ENCODE data around the gene KLK1.

The KLK1 gene

DNA sequence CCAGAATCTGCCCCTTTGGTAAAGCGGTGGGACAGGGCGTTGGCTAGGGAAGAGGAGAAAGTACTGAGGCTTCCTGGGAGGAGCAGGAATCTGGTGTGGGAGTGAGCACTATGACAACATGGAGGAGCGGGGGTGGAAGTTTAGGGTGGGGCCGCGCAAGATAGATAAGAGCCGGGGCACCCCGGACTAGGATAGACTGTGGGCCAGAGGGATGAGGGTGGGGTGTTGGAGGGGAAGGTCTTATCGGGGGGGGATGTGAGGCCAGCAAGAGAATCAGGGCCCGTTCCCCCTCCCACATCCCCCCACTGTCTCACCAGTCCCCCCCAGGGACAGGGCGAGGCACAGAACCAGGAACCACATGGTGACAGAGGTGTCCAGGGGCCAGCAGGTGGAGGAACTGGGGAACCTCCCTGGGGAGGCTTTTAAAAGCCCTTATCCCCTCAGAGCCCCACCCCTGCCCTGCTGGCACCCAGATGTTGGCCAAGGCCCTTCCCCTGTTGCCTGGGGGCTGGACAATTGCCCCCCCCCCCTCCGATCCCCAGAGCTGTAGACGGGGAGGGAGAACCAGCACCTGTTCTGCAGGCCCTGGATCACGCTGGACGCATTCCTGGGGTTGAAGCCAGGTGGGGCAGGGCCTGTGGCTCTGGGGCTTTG lies at the start of gene KLK1:
TSS of gene KLK1 (minus strand) at position 399 of the 654 bp plus-strand sequence. CDS start at position 360, 39 bp downstream.
- no peak within 1 kb of the TSS for H3K27ac Mint-ChIP-seq
- H3K36me3 Mint-ChIP-seq (ENCODE audit: low read depth): no peaks in the 10 kb centered on the region
- H3K9me3 Mint-ChIP-seq: no peaks in the 10 kb centered on the region
- H3K4me3 Mint-ChIP-seq: no peak within 1 kb of the TSS
- DNase-seq: no peak
- peaks cover 65% of the 10 kb centered on the region for H3K27me3 Mint-ChIP-seq
- no peak for ATAC-seq
- H3K4me1 Mint-ChIP-seq: peaks cover 25% of the 10 kb centered on the region

DNA sequence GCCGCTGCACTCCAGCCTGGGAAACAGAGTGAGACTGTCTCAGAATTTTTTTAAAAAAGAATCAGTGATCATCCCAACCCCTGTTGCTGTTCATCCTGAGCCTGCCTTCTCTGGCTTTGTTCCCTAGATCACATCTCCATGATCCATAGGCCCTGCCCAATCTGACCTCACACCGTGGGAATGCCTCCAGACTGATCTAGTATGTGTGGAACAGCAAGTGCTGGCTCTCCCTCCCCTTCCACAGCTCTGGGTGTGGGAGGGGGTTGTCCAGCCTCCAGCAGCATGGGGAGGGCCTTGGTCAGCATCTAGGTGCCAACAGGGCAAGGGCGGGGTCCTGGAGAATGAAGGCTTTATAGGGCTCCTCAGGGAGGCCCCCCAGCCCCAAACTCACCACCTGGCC lies 49.5 kb upstream of the KLK1 start, which contains the start of gene KLK2:
TSS of gene KLK2 (plus strand) at position 384 of the 400 bp plus-strand sequence. CDS start 35 bp downstream, outside the sequence.
- H3K9me3 Mint-ChIP-seq: no peaks in the 10 kb centered on the region
- H3K27me3 Mint-ChIP-seq: peaks cover 32% of the 10 kb centered on the region
- H3K36me3 Mint-ChIP-seq (ENCODE audit: low read depth): no peaks in the 10 kb centered on the region
- H3K4me3 Mint-ChIP-seq: no peak within 1 kb of the TSS
- H3K4me1 Mint-ChIP-seq: no peaks in the 10 kb centered on the region
- H3K27ac Mint-ChIP-seq: no peak within 1 kb of the TSS
- ATAC-seq: no peak
- no peak for DNase-seq

DNA sequence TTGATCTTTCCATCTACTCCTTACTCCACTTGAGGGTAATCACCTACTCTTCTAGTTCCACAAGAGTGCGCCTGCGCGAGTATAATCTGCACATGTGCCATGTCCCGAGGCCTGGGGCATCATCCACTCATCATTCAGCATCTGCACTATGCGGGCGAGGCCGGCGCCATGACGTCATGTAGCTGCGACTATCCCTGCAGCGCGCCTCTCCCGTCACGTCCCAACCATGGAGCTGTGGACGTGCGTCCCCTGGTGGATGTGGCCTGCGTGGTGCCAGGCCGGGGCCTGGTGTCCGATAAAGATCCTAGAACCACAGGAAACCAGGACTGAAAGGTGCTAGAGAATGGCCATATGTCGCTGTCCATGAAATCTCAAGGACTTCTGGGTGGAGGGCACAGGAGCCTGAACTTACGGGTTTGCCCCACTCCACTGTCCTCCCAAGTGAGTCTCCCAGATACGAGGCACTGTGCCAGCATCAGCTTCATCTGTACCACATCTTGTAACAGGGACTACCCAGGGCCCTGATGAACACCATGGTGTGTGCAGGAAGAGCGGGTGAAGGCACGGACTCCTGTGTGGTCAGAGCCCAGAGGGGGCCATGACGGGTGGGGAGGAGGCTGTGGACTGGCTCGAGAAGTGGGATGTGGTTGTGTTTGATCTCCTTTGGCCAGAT lies 47.0 kb upstream of the KLK1 start:
- Mint-ChIP-seq H3K36me3 (ENCODE audit: low read depth) (no peaks in the 10 kb centered on the region), H3K9me3 (no peaks in the 10 kb centered on the region), H3K4me3 (no peak overlapping the region), H3K27ac (no peak overlapping the region), H3K27me3 (peaks cover 39% of the 10 kb centered on the region), H3K4me1 (no peaks in the 10 kb centered on the region)
- peak; percentile 57 for ATAC-seq
- peak; percentile 14 for DNase-seq

DNA sequence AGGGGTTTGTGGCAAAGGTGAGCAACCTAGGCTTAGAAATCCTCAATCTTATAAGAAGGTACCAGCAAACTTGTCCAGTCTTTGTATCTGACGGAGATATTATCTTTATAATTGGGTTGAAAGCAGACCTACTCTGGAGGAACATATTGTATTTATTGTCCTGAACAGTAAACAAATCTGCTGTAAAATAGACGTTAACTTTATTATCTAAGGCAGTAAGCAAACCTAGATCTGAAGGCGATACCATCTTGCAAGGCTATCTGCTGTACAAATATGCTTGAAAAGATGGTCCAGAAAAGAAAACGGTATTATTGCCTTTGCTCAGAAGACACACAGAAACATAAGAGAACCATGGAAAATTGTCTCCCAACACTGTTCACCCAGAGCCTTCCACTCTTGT lies 45.9 kb upstream of the KLK1 start:
- ATAC-seq: no peak
- H3K4me1 Mint-ChIP-seq: no peaks in the 10 kb centered on the region

DNA sequence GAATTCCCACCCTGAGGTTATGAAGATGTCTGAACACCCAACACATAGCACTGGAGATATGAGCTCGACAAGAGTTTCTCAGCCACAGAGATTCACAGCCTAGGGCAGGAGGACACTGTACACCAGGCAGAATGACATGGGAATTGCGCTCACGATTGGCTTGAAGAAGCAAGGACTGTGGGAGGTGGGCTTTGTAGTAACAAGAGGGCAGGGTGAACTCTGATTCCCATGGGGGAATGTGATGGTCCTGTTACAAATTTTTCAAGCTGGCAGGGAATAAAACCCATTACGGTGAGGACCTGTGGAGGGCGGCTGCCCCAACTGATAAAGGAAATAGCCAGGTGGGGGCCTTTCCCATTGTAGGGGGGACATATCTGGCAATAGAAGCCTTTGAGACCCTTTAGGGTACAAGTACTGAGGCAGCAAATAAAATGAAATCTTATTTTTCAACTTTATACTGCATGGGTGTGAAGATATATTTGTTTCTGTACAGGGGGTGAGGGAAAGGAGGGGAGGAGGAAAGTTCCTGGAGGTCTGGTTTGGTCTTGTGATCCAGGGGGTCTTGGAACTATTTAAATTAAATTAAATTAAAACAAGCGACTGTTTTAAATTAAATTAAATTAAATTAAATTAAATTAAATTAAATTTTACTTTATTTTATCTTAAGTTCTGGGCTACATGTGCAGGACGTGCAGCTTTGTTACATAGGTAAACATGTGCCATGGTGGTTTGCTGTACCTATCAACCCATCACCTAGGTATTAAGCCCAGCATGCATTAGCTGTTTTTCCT lies 38.1 kb upstream of the KLK1 start:
- peaks cover 8% of the 10 kb centered on the region for H3K9me3 Mint-ChIP-seq
- no peak overlapping the region for H3K27ac Mint-ChIP-seq
- DNase-seq (no peak), ATAC-seq (no peak)
- no peak overlapping the region for H3K4me3 Mint-ChIP-seq
- H3K4me1 Mint-ChIP-seq: no peaks in the 10 kb centered on the region
- peaks cover 60% of the 10 kb centered on the region for H3K27me3 Mint-ChIP-seq
- H3K36me3 Mint-ChIP-seq (ENCODE audit: low read depth): no peaks in the 10 kb centered on the region

More for the DNA sequence above, 45.9 kb upstream of the KLK1 start:
- Mint-ChIP-seq H3K27me3 (peaks cover 43% of the 10 kb centered on the region), H3K4me3 (no peak overlapping the region), H3K9me3 (no peaks in the 10 kb centered on the region), H3K27ac (no peak overlapping the region), H3K36me3 (ENCODE audit: low read depth) (no peaks in the 10 kb centered on the region)
- no peak for DNase-seq

DNA sequence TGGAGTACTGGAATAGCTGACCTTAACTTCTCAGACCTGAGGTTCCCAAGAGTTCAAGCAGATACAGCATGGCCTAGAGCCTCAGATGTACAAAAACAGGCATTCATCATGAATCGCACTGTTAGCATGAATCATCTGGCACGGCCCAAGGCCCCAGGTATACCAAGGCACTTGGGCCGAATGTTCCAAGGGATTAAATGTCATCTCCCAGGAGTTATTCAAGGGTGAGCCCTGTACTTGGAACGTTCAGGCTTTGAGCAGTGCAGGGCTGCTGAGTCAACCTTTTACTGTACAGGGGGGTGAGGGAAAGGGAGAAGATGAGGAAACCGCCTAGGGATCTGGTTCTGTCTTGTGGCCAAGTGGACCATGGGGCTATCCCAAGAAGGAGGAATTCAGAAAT lies 37.4 kb upstream of the KLK1 start:
- ATAC-seq (no peak), DNase-seq (no peak)
- H3K4me1 Mint-ChIP-seq: no peaks in the 10 kb centered on the region
- H3K27me3 Mint-ChIP-seq: peaks cover 57% of the 10 kb centered on the region
- no peaks in the 10 kb centered on the region for H3K36me3 Mint-ChIP-seq (ENCODE audit: low read depth)
- peaks cover 8% of the 10 kb centered on the region for H3K9me3 Mint-ChIP-seq
- no peak overlapping the region for H3K4me3 Mint-ChIP-seq
- H3K27ac Mint-ChIP-seq: no peak overlapping the region

DNA sequence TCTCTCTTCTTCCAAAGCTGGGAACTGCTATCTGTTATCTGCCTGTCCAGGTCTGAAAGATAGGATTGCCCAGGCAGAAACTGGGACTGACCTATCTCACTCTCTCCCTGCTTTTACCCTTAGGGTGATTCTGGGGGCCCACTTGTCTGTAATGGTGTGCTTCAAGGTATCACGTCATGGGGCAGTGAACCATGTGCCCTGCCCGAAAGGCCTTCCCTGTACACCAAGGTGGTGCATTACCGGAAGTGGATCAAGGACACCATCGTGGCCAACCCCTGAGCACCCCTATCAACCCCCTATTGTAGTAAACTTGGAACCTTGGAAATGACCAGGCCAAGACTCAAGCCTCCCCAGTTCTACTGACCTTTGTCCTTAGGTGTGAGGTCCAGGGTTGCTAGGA lies 36.3 kb upstream of the KLK1 start:
- ATAC-seq (no peak), DNase-seq (no peak)
- Mint-ChIP-seq H3K4me1 (no peaks in the 10 kb centered on the region), H3K4me3 (no peak overlapping the region), H3K9me3 (peaks cover 8% of the 10 kb centered on the region), H3K27ac (no peak overlapping the region), H3K27me3 (peaks cover 63% of the 10 kb centered on the region), H3K36me3 (ENCODE audit: low read depth) (no peaks in the 10 kb centered on the region)

DNA sequence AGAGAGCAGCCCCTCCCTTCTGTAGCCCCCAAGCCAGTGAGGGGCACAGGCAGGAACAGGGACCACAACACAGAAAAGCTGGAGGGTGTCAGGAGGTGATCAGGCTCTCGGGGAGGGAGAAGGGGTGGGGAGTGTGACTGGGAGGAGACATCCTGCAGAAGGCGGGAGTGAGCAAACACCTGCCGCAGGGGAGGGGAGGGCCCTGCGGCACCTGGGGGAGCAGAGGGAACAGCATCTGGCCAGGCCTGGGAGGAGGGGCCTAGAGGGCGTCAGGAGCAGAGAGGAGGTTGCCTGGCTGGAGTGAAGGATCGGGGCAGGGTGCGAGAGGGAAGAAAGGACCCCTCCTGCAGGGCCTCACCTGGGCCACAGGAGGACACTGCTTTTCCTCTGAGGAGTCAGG lies 35.3 kb upstream of the KLK1 start:
- Mint-ChIP-seq H3K9me3 (peaks cover 8% of the 10 kb centered on the region), H3K4me3 (no peak overlapping the region), H3K4me1 (no peaks in the 10 kb centered on the region), H3K27ac (no peak overlapping the region), H3K36me3 (ENCODE audit: low read depth) (no peaks in the 10 kb centered on the region), H3K27me3 (peaks cover 66% of the 10 kb centered on the region)
- ATAC-seq (no peak), DNase-seq (no peak)

DNA sequence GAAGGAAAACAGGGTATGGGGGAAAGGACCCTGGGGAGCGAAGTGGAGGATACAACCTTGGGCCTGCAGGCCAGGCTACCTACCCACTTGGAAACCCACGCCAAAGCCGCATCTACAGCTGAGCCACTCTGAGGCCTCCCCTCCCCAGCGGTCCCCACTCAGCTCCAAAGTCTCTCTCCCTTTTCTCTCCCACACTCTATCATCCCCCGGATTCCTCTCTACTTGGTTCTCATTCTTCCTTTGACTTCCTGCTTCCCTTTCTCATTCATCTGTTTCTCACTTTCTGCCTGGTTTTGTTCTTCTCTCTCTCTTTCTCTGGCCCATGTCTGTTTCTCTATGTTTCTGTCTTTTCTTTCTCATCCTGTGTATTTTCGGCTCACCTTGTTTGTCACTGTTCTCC lies 33.8 kb upstream of the KLK1 start:
- H3K36me3 Mint-ChIP-seq (ENCODE audit: low read depth): no peaks in the 10 kb centered on the region
- no peak for ATAC-seq
- no peak overlapping the region for H3K27ac Mint-ChIP-seq
- H3K9me3 Mint-ChIP-seq: peaks cover 8% of the 10 kb centered on the region
- no peak for DNase-seq
- no peaks in the 10 kb centered on the region for H3K4me1 Mint-ChIP-seq
- no peak overlapping the region for H3K4me3 Mint-ChIP-seq
- H3K27me3 Mint-ChIP-seq: peaks cover 65% of the 10 kb centered on the region

DNA sequence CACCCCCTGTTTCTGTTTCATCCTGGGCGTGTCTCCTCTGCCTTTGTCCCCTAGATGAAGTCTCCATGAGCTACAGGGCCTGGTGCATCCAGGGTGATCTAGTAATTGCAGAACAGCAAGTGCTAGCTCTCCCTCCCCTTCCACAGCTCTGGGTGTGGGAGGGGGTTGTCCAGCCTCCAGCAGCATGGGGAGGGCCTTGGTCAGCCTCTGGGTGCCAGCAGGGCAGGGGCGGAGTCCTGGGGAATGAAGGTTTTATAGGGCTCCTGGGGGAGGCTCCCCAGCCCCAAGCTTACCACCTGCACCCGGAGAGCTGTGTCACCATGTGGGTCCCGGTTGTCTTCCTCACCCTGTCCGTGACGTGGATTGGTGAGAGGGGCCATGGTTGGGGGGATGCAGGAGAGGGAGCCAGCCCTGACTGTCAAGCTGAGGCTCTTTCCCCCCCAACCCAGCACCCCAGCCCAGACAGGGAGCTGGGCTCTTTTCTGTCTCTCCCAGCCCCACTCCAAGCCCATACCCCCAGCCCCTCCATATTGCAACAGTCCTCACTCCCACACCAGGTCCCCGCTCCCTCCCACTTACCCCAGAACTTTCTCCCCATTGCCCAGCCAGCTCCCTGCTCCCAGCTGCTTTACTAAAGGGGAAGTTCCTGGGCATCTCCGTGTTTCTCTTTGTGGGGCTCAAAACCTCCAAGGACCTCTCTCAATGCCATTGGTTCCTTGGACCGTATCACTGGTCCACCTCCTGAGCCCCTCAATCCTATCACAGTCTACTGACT lies 31.2 kb upstream of the KLK1 start, which contains the start of gene KLK3:
TSS of gene KLK3 (plus strand) at position 280 of the 775 bp plus-strand sequence. CDS start at position 321, 41 bp downstream.
- H3K27me3 Mint-ChIP-seq: peaks cover 56% of the 10 kb centered on the region
- H3K27ac Mint-ChIP-seq: no peak within 1 kb of the TSS
- H3K36me3 Mint-ChIP-seq (ENCODE audit: low read depth): no peaks in the 10 kb centered on the region
- no peak within 1 kb of the TSS for H3K4me3 Mint-ChIP-seq
- no peak for ATAC-seq
- no peaks in the 10 kb centered on the region for H3K4me1 Mint-ChIP-seq
- no peak for DNase-seq
- no peaks in the 10 kb centered on the region for H3K9me3 Mint-ChIP-seq

DNA sequence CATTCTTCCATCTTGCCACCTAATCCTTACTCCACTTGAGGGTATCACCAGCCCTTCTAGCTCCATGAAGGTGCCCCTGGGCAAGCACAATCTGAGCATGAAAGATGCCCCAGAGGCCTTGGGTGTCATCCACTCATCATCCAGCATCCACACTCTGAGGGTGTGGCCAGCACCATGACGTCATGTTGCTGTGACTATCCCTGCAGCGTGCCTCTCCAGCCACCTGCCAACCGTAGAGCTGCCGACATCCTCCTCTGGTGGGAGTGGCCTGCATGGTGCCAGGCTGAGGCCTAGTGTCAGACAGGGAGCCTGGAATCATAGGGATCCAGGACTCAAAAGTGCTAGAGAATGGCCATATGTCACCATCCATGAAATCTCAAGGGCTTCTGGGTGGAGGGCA lies 28.0 kb upstream of the KLK1 start:
- Mint-ChIP-seq H3K27me3 (peaks cover 46% of the 10 kb centered on the region), H3K36me3 (ENCODE audit: low read depth) (no peaks in the 10 kb centered on the region), H3K4me1 (no peaks in the 10 kb centered on the region), H3K4me3 (no peak overlapping the region), H3K27ac (no peak overlapping the region), H3K9me3 (no peaks in the 10 kb centered on the region)
- no peak for ATAC-seq
- DNase-seq: no peak

DNA sequence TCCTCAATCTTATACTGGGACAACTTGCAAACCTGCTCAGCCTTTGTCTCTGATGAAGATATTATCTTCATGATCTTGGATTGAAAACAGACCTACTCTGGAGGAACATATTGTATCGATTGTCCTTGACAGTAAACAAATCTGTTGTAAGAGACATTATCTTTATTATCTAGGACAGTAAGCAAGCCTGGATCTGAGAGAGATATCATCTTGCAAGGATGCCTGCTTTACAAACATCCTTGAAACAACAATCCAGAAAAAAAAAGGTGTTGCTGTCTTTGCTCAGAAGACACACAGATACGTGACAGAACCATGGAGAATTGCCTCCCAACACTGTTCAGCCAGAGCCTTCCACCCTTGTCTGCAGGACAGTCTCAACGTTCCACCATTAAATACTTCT lies 27.2 kb upstream of the KLK1 start:
- no peak for DNase-seq

DNA sequence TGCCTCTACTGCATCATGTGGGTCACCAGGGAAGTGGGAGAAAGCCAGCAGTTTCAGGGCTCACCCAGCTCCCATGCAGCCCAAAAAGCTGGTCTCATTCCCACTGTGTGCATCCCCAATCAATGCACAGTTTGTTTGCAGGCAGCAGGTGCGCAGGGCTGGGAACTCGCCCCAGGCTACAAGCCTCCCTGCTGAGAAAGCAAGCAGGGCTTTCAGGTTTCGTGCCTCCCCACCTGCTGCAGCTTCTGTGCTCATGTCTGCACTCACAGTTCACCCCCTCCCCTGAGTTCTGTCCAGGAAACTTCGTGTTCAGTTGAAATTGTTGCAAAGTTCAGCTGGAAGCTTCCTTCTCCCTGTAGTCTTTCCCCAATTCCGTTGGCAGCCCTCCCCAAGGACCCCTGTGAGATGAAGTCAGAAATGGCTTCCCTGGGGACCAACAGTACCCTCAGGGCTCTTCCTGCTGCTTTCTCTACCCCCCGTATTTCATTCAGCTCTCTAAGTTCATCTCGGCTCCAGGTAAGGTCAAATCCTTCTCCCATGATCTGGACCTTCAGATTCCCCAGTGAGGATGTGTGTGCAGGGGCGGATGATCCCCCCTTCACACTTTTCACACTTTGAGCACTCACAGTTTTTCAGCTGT lies 20.8 kb upstream of the KLK1 start:
- no peaks in the 10 kb centered on the region for H3K36me3 Mint-ChIP-seq (ENCODE audit: low read depth)
- H3K27me3 Mint-ChIP-seq: peaks cover 23% of the 10 kb centered on the region
- ATAC-seq (no peak), DNase-seq (no peak)
- no peaks in the 10 kb centered on the region for H3K4me1 Mint-ChIP-seq
- peaks cover 15% of the 10 kb centered on the region for H3K9me3 Mint-ChIP-seq
- no peak overlapping the region for H3K4me3 Mint-ChIP-seq
- H3K27ac Mint-ChIP-seq: no peak overlapping the region

More for the DNA sequence above, 27.2 kb upstream of the KLK1 start:
- peaks cover 42% of the 10 kb centered on the region for H3K27me3 Mint-ChIP-seq
- no peak for ATAC-seq
- no peaks in the 10 kb centered on the region for H3K4me1 Mint-ChIP-seq
- no peak overlapping the region for H3K4me3 Mint-ChIP-seq
- no peaks in the 10 kb centered on the region for H3K36me3 Mint-ChIP-seq (ENCODE audit: low read depth)
- H3K9me3 Mint-ChIP-seq: no peaks in the 10 kb centered on the region
- H3K27ac Mint-ChIP-seq: no peak overlapping the region

DNA sequence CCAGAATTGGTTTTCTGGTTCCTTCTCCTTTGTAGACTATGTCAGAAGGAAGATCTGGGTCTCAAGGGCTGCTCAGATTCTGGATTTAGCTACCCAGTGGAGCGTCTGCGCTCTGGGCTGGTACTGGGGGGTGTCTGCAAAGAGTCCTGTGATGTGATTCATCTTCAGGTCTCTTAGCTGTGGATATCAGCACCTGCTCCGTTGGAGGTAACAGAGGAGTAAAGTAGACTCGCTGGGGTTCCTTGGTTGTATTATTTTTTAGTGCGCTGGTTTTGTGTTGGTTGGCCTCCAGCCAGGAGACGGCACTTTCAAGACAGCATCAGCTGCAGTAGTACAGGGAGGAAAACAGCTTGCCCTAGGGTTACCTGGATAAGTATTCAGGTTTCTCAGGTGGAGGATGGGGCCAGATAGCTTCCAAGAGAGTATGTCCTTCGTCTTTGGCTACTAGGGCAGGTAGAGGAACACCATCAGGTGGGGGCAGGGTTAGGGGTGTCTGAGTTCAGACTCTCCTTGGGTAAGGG lies 20.2 kb upstream of the KLK1 start:
- H3K4me3 Mint-ChIP-seq: no peak overlapping the region

More for the DNA sequence above, 20.2 kb upstream of the KLK1 start:
- H3K27me3 Mint-ChIP-seq: peaks cover 21% of the 10 kb centered on the region
- no peaks in the 10 kb centered on the region for H3K4me1 Mint-ChIP-seq
- no peak overlapping the region for H3K27ac Mint-ChIP-seq
- no peaks in the 10 kb centered on the region for H3K36me3 Mint-ChIP-seq (ENCODE audit: low read depth)
- no peak for ATAC-seq
- H3K9me3 Mint-ChIP-seq: peaks cover 15% of the 10 kb centered on the region
- DNase-seq: no peak
